ENCODE measurements around the gene OGDH. TPM values are rescaled to one million over a fixed set of nuclear protein-coding genes. Genes with fewer than 3 reads are reported as not detected.

Gene OGDH
- total RNA-seq, 1 experiment from 2014 or later, result 69.1 TPM

- BruUV-seq (replicated peaks), result no TSS peak
- TF ChIP-seq JUND (IDR thresholded peaks at IDR 0.05) (no peak), CBX3 (IDR thresholded peaks at IDR 0.05; ENCODE audit: low read depth) (no peak), SIN3A (IDR thresholded peaks at IDR 0.05; ENCODE audit: low read depth) (no peak), POLR2AphosphoS5 (IDR thresholded peaks at IDR 0.05; ENCODE audit: low read depth, low read length) (no peak), RAD21 (IDR thresholded peaks at IDR 0.05; ENCODE audit: low read depth) (no peak), FOSL1 (IDR thresholded peaks at IDR 0.05; ENCODE audit: low read depth) (no peak), ELF1 (IDR thresholded peaks at IDR 0.05; ENCODE audit: borderline replicate concordance, low read depth) (no peak), EZH2phosphoT487 (IDR thresholded peaks at IDR 0.05; ENCODE audit: borderline replicate concordance) (no peak), MAX (IDR thresholded peaks at IDR 0.05) (no peak), CTCF (IDR thresholded peaks at IDR 0.05 in 2 of 3, conservative IDR thresholded peaks at IDR 0.05 in 1 of 3; ENCODE audit: borderline replicate concordance in 1 of 3, insufficient read depth in 1 of 3, low read depth in 2 of 3, low read length in 2 of 3) (no peak), SP1 (IDR thresholded peaks at IDR 0.05; ENCODE audit: low read depth) (no peak), ZBTB33 (IDR thresholded peaks at IDR 0.05; ENCODE audit: extremely low read depth, insufficient replicate concordance, low read length) (no peak), CEBPB (IDR thresholded peaks at IDR 0.05; ENCODE audit: low read depth) (no peak), EZH2 (IDR thresholded peaks at IDR 0.05) (no peak)
- ATAC-seq (no peak), DNase-seq (ENCODE audit: low read depth, low spot score) (no peak)
- POLR2A ChIA-PET, result no interaction called here
- Histone ChIP-seq H3K79me2 (ENCODE audit: insufficient read depth, low read length) (no peaks in the 10 kb centered on the region), H3K4me2 (ENCODE audit: low read length) (no peak overlapping the region), H3K4me3 (replicated peaks in 1 of 2; ENCODE audit: low read depth in 1 of 2, low read length in 2 of 2) (no peak overlapping the region), H2AFZ (ENCODE audit: low read depth, low read length, poor library complexity, severe bottlenecking) (no peak overlapping the region), H3K36me3 (ENCODE audit: control insufficient read depth in 1 of 2, insufficient read depth in 2 of 2, low read length in 2 of 2) (peaks cover 13 to 38% of the 10 kb centered on the region in 2 experiments; a peak in 2 of 4 replicates), H3K9me3 (ENCODE audit: control insufficient read depth in 1 of 2, insufficient read depth in 1 of 2, low read depth in 1 of 2, low read length in 2 of 2) (peaks cover 0 to 5% of the 10 kb centered on the region in 2 experiments; a peak in 1 of 4 replicates), H3K4me1 (ENCODE audit: control insufficient read depth in 1 of 2, insufficient read depth in 2 of 2, low read length in 2 of 2) (peaks cover 10 to 20% of the 10 kb centered on the region in 2 experiments), H3K9me2 (ENCODE audit: insufficient read depth) (no peaks in the 10 kb centered on the region), H3K9ac (ENCODE audit: low read length) (no peak overlapping the region), H3K27ac (ENCODE audit: low read depth, low read length) (no peak overlapping the region), H4K20me1 (ENCODE audit: insufficient read depth) (no peaks in the 10 kb centered on the region), H3K27me3 (ENCODE audit: insufficient read depth, low read length) (no peaks in the 10 kb centered on the region)
- intact Hi-C loops (cut with micrococcal nuclease), result no loop called here
- RAD21 ChIA-PET (ENCODE audit: low non-redundant PET in 1 of 2, low total read pairs in 2 of 2, uncharacterized antibody in 2 of 2, unreplicated experiment in 2 of 2), result no interaction called here
- CTCF ChIA-PET, result no interaction called here
Measured at GRCh38 chr7:44696728-44697127, 90.3 kb downstream of the OGDH start.

Measured in HCT116 (cell line).